Endothelial cell of umbilical vein (primary cell): Measurements from ENCODE around the gene RAD51B. TPM values are rescaled to one million over a fixed set of nuclear protein-coding genes. Genes with fewer than 3 reads are reported as not detected.

Experiments
- BruUV-seq: library from RNA; stranded (reverse); fragments of 400-500 nt; replicated peaks from 2 replicates; lab custom pipeline; 2021; lab: Mats Ljungman, UMichigan
- CTCF ChIA-PET: fragments of 300-600, 350-600 bp; sonication (Branson Sonifier 250); formaldehyde crosslinking; loops from one replicate; lab custom pipeline; 2021; ENCODE audit warnings: antibody characterized with exemption, inconsistent platforms; lab: Charles Lee
- POLR2A ChIA-PET: fragments of 300-600, 350-600 bp; sonication (Branson Sonifier 250); formaldehyde crosslinking; loops from one replicate; lab custom pipeline; 2021; ENCODE audit warnings: antibody characterized with exemption, inconsistent platforms; lab: Charles Lee
- DNase-seq: peaks from one replicate; pipeline ENCODE4 v3.0.0-alpha.2; 2011; ENCODE audit warnings: low read depth, low spot score
- FAIRE-seq: peaks from 2 replicates; lab custom pipeline; 2011; peaks lifted over from hg19 to GRCh38; lab: Jason Lieb, UNC
- H2AFZ ChIP-seq: 2 replicates; pipeline ENCODE4 v1.6.0; 2012; ENCODE audit warnings: low read depth, low read length, control low read depth, inconsistent platforms
- H3K27ac ChIP-seq: 2 replicates; pipeline ENCODE4 v1.5.1; 2011; ENCODE audit warnings: low read depth, mild to moderate bottlenecking, control low read depth, low read length, moderate library complexity; ENCODE audit not compliant: insufficient read depth
- H3K27me3 ChIP-seq, 2 experiments: 2 replicates each; pipeline versions ENCODE4 v1.6.0 to v1.6.1; 2011; ENCODE audit warnings: low read length in 2 of 2, mixed read lengths in 1 of 2; ENCODE audit not compliant: control insufficient read depth in 2 of 2, insufficient read depth in 2 of 2
- H3K36me3 ChIP-seq, 2 experiments: 2 replicates in 1 of 2; 3 replicates in 1 of 2; pipeline ENCODE4 v1.5.1; 2011; ENCODE audit warnings: low read length in 2 of 2, mild to moderate bottlenecking in 1 of 2, moderate library complexity in 1 of 2; ENCODE audit not compliant: control insufficient read depth in 2 of 2, insufficient read depth in 2 of 2; ENCODE audit errors: extremely low read depth in 1 of 2
- H3K4me1 ChIP-seq: 3 replicates; pipeline ENCODE4 v1.5.1; 2011; ENCODE audit warnings: mild to moderate bottlenecking, low read length; ENCODE audit not compliant: control insufficient read depth, insufficient read depth; ENCODE audit errors: extremely low read depth
- H3K4me2 ChIP-seq: 2 replicates; pipeline ENCODE4 v1.6.1; 2011; ENCODE audit warnings: low read length, control low read depth, mixed read lengths; ENCODE audit not compliant: insufficient read depth
- H3K4me3 ChIP-seq, 3 experiments: fragments of 200-600 bp in 1 of 3; sonication (generic), shearing (Covaris generic) in 1 of 3; replicated peaks in 1 of 3; 2 replicates each; pipeline ENCODE4 v1.5.1; 2011 to 2016; ENCODE audit warnings: control low read depth in 3 of 3, low read length in 3 of 3, mild to moderate bottlenecking in 2 of 3, inconsistent platforms in 1 of 3, low read depth in 1 of 3, moderate library complexity in 1 of 3; ENCODE audit not compliant: insufficient read depth in 1 of 3
- H3K79me2 ChIP-seq: 2 replicates; pipeline ENCODE4 v1.6.0; 2012; ENCODE audit warnings: low read length, inconsistent platforms; ENCODE audit not compliant: control insufficient read depth, insufficient read depth
- H3K9ac ChIP-seq: replicated peaks from 2 replicates; pipeline ENCODE3; 2011; ENCODE audit warnings: low read length, control low read depth; ENCODE audit not compliant: insufficient read depth; ENCODE audit errors: extremely low read depth
- H3K9me1 ChIP-seq: replicated peaks from 3 replicates; pipeline ENCODE4 v1.6.0; 2011; ENCODE audit warnings: mild to moderate bottlenecking, low read length; ENCODE audit not compliant: control insufficient read depth, insufficient read depth; ENCODE audit errors: extremely low read depth
- H3K9me3 ChIP-seq: replicated peaks from 2 replicates; pipeline ENCODE4 v1.5.1; 2012; ENCODE audit warnings: low read length, inconsistent platforms; ENCODE audit not compliant: control insufficient read depth, insufficient read depth
- H4K20me1 ChIP-seq: replicated peaks from 2 replicates; pipeline ENCODE3; 2011; ENCODE audit warnings: mild to moderate bottlenecking, low read length; ENCODE audit not compliant: control insufficient read depth, insufficient read depth; ENCODE audit errors: extremely low read depth
- EZH2 ChIP-seq: IDR thresholded peaks from 2 replicates; pipeline ENCODE4 v1.6.1; 2012; ENCODE audit warnings: borderline replicate concordance, low read depth, mild to moderate bottlenecking, moderate library complexity, low read length, inconsistent platforms; ENCODE audit not compliant: severe bottlenecking
- FOS ChIP-seq: IDR thresholded peaks from 2 replicates; pipeline ENCODE4 v1.6.1; 2011; ENCODE audit warnings: mild to moderate bottlenecking, low read length, moderate library complexity, borderline replicate concordance; ENCODE audit not compliant: insufficient read depth
- GATA2 ChIP-seq: IDR thresholded peaks from 2 replicates; pipeline ENCODE4 v1.7.0; 2011; ENCODE audit warnings: low read depth, mild to moderate bottlenecking, moderate library complexity, mixed read lengths, low read length; ENCODE audit not compliant: insufficient read length, insufficient read depth
- JUN ChIP-seq: IDR thresholded peaks from 2 replicates; pipeline ENCODE4 v1.6.1; 2011; ENCODE audit warnings: borderline replicate concordance, low read depth; ENCODE audit not compliant: insufficient read length, insufficient read depth
- MYC ChIP-seq: IDR thresholded peaks from one replicate; pipeline ENCODE4 v1.6.1; 2011; ENCODE audit warnings: mild to moderate bottlenecking, low read depth, low read length
- POLR2A ChIP-seq: IDR thresholded peaks from 2 replicates; pipeline ENCODE4 v1.6.1; 2012; ENCODE audit warnings: low read depth, mild to moderate bottlenecking, control low read depth, low read length
- POLR2AphosphoS5 ChIP-seq: IDR thresholded peaks from 2 replicates; pipeline ENCODE4 v1.6.1; 2012; ENCODE audit warnings: low read depth, mild to moderate bottlenecking, control low read depth, low read length, moderate library complexity; ENCODE audit not compliant: insufficient read depth
- dilution Hi-C: fragments of 300-500 bp; cut with MboI; formaldehyde crosslinking; loops from one replicate; pipeline ENCODE4 v1.15.0; 2019; ENCODE audit warnings: low sequenced_read_pairs; ENCODE audit not compliant: extremely low pct_ligation_motif_present
- intact Hi-C: fragments of 100-400 bp; cut with micrococcal nuclease; formaldehyde crosslinking; loops from one replicate; pipeline ENCODE4 v1.10.0; 2022
- polyA plus RNA-seq, 4 experiments: library from polyadenylated mRNA; depleted of rRNA in 3 of 4; stranded (reverse) in 3 of 4; unstranded in 1 of 4; fragments of >200 nt; gene quantifications; 2 replicates each; pipeline versions ENCODE4 v1.2.1 to v1.2.3, GENCODE V29; 2011 to 2012; ENCODE audit warnings: missing spikeins in 1 of 4
- total RNA-seq: library from RNA; stranded (reverse); gene quantifications from 2 replicates; pipeline ENCODE4 v1.2.3, GENCODE V29; 2021
- TF ChIP-seq, protein P1 (sequence below): IDR thresholded peaks from 2 replicates; pipeline ENCODE4 v1.6.1; 2011; ENCODE audit not compliant: insufficient read depth, insufficient read length
- TF ChIP-seq, protein P2 (sequence below), 2 donors: IDR thresholded peaks; 1 replicate in 1 of 2; 2 replicates in 1 of 2; pipeline ENCODE4 v1.5.1; 2011; ENCODE audit warnings: low read length in 2 of 2, mild to moderate bottlenecking in 2 of 2, moderate library complexity in 2 of 2, control low read depth in 1 of 2, inconsistent platforms in 1 of 2, low read depth in 1 of 2; ENCODE audit not compliant: insufficient read depth in 1 of 2; ENCODE audit errors: extremely low read depth in 1 of 2

The RAD51B gene
- total and polyA plus RNA-seq, 2 donors (not counting 3 experiments of a cell fraction or from before 2014, with no cell fraction given), result 3.9 to 19.0 TPM

DNA sequence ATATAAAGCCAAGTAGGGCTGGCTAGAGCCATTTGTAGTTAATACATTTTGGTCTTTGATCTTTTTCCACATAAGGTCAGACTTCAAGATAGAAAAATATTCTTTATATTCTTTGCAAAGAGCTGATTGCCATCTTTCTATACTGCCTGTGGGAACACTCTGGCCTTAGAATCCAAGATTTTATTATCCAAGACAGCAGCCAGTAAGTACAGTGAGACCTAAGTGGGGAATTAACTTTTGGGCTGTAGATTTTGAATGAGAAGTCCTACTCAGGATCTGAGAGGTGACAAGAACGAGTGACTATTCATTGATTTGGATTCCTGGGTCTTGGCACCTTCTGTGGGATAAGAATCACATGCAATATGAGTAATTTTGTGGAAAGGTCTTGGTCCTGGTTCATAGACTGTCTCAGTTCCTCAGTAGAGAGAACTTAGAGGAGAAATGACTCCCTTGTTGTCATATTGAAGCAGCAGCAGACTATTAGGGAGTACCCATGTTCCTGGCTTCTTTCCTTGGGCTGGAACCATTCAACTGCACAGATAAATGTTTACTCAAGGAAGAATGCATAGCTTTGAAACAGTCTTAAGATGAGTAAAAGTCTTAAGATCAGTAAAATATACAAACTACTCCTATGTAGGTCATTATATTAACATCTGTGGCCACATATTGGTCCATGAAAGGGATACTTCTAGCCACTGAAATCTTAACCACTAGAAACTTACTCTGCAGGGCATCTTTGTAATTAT is 353.8 kb downstream of the RAD51B start:
- Histone ChIP-seq H3K27me3 (no peaks in the 10 kb centered on the region), H3K4me2 (no peak overlapping the region), H4K20me1 (no peaks in the 10 kb centered on the region), H2AFZ (no peak overlapping the region), H3K4me1 (no peaks in the 10 kb centered on the region), H3K9me3 (no peaks in the 10 kb centered on the region), H3K27ac (no peak overlapping the region), H3K79me2 (no peaks in the 10 kb centered on the region), H3K36me3 (no peaks in the 10 kb centered on the region), H3K9ac (no peak overlapping the region), H3K9me1 (no peaks in the 10 kb centered on the region), H3K4me3 (no peak overlapping the region)
- dilution Hi-C loops (no loop called here), intact Hi-C loops (no loop called here)
- ChIA-PET POLR2A (no interaction called here), CTCF (interaction anchor here (0.9 to 1.5 kb wide), 3 partner anchors 10 to 20 kb away, joined by 3 to 6 read pairs (median 3); no protein-coding TSS in a partner anchor)
- no peak for DNase-seq
- no peak for FAIRE-seq
- no TSS peak for BruUV-seq
- TF ChIP-seq POLR2A (no peak), MYC (no peak), GATA2 (no peak), EZH2 (no peak), FOS (no peak), JUN (no peak), POLR2AphosphoS5 (no peak)
- TF ChIP-seq, protein P1, sequence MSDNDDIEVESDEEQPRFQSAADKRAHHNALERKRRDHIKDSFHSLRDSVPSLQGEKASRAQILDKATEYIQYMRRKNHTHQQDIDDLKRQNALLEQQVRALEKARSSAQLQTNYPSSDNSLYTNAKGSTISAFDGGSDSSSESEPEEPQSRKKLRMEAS, result no peak
- TF ChIP-seq, protein P2, sequence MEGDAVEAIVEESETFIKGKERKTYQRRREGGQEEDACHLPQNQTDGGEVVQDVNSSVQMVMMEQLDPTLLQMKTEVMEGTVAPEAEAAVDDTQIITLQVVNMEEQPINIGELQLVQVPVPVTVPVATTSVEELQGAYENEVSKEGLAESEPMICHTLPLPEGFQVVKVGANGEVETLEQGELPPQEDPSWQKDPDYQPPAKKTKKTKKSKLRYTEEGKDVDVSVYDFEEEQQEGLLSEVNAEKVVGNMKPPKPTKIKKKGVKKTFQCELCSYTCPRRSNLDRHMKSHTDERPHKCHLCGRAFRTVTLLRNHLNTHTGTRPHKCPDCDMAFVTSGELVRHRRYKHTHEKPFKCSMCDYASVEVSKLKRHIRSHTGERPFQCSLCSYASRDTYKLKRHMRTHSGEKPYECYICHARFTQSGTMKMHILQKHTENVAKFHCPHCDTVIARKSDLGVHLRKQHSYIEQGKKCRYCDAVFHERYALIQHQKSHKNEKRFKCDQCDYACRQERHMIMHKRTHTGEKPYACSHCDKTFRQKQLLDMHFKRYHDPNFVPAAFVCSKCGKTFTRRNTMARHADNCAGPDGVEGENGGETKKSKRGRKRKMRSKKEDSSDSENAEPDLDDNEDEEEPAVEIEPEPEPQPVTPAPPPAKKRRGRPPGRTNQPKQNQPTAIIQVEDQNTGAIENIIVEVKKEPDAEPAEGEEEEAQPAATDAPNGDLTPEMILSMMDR (IDR thresholded peaks at IDR 0.05; ENCODE audit: extremely low read depth in 1 of 2, insufficient read depth in 1 of 2, low read depth in 1 of 2, low read length in 2 of 2), result no peak
